NCI-H146 treated with DMSO at 0.1 percent for 48 hours (cell line): ENCODE results near the gene TMBIM4.
"Not testable (repeated sequence)": the region's sequence is repeated elsewhere in the genome, so short reads cannot be mapped to it uniquely, and the experiment has no call there.

Experiments
- DNase-seq: peaks from one replicate; lab custom pipeline; 2025; ENCODE audit not compliant: unreplicated experiment; lab: John Stamatoyannopoulos, UW

The TMBIM4 gene

DNA sequence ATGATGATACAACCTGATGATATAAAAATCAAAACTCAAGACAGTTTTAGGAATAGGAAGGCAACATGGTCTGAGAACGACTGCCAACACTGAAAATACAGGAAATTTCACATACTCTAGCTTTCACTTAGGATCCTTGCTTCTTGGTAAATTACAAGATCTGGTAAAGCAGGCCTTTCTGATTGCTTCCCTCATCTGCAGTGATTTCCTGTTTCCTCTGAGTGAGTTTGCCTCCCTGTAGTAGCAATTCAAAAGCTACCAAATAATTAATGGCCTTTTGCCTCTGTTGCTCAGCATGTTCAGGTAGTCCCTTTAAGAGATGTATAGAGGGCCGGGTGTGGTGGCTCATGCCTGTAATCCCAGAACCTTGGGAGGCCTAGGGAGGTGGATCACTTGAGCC lies 17.2 kb upstream of the TMBIM4 start:
- DNase-seq, result no peak

- not testable (repeated sequence) for DNase-seq
These were observed 15.0 kb upstream of the TMBIM4 start for GRCh38 chr12:66184822-66185221.

GRCh38 chr12:66182956-66183355 lies 13.2 kb upstream of the TMBIM4 start:
- DNase-seq, result no peak

GRCh38 chr12:66176105-66176900 lies 6.5 kb upstream of the TMBIM4 start:
- DNase-seq, result no peak

GRCh38 chr12:66174391-66175325 lies 4.9 kb upstream of the TMBIM4 start:
- not testable (repeated sequence) for DNase-seq

- peak; percentile 12 for DNase-seq
These were observed 810 bp upstream of the TMBIM4 start for GRCh38 chr12:66170606-66171005.

GRCh38 chr12:66168410-66168809 lies 1.4 kb downstream of the TMBIM4 start:
- DNase-seq, result no peak

GRCh38 chr12:66166561-66166960 lies 3.2 kb downstream of the TMBIM4 start:
- DNase-seq, result no peak

- no peak for DNase-seq
These were observed 4.7 kb downstream of the TMBIM4 start for GRCh38 chr12:66165141-66165540.

GRCh38 chr12:66164349-66164821 lies 5.4 kb downstream of the TMBIM4 start:
- DNase-seq, result no peak

DNA sequence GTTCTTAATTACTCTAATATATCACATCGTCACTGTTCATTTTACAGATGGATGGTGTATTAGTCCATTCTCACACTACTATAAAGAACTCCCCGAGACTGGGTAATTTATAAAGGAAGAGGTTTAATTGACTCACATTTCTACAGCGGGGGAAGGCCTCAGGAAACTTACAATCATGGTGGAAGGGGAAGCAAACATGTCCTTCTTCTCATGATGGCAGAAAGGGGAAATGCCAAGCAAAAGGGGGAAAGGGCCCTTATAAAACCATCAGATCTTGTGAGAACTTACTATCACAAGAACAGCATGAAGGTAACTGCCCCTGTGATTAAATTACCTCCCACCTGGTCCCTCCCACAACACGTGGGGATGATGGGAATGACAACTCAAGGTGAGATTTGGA lies 6.5 kb downstream of the TMBIM4 start:
- DNase-seq, result no peak

DNA sequence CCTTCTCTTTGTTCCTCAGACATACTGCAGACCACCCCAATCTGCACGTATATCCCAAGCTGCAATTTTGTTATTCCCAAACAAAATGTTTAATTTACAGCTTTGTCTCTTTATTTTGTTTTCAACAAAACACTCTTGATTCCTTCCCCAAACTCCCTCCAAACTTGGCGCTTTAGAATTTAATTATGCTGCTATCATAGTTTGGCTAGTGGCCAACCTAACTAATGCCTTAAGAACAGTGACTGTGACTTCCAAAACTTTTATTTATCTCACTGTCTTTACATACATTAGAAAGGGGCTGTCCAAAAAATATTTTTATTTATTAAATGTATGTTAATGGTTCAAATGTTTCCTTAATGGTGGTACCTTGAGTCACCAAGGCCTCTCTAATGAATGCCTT lies 7.1 kb downstream of the TMBIM4 start:
- no peak for DNase-seq

DNA sequence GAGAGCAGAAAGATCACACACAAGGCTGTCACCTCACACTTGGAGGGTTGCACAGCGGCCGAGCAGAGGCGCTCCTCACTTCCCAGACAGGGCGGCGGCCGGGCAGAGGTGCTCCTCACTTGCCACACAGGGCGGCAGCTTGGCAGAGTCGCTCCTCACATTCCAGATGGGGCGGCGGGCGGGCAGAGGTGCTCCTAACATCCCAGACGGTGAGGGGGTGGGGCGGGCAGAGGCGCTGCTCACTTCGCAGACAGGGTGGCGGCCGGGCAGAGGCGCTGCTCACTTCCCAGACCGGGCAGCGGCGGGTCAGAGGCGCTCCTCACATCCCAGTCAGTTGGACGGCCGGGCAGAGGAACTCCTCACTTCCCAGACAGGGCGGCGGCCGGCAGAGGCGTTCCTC lies 9.1 kb downstream of the TMBIM4 start:
- DNase-seq, result no peak

DNA sequence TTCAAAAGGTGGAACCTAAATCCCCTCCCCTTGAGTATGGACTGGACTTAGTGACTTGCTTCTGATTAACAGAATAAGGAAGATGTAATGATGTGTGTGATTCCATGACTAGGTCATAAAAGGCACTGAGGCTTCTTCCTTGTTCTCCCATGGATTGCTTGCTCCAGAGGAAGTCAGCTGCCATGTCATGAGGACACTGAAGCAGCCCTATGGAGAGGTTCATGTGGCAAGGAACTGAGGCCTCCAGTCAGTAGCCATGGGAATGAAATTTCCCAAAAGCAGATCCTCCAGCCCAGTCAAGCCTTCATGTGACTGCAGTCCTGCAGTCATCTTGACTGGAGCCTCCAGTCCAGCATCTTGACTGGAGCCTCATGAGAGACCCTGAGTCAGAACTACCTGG lies 10.7 kb downstream of the TMBIM4 start:
- no peak for DNase-seq

DNA sequence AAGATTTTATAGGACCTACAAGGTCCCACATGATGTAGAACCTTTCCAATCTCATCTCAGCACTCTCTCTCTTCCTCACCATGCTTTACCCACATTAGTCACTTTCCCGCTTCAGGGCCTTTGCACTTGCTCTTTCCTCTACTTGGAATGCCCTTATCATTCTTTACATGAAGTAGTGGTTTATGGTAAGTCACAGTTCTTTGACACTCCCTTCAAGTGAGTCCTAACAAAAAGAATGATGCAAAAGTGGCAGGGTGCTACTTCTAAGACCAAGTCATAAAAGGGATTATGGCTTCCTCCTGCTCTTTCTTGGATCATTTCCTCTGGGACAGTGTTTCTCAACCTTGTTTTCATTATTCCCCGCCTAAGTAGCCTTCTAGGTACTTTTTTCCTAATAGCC lies 13.1 kb downstream of the TMBIM4 start:
- no peak for DNase-seq

- DNase-seq, result no peak
These were observed 15.0 kb downstream of the TMBIM4 start for GRCh38 chr12:66154776-66155175.

- DNase-seq, result no peak
These were observed 17.1 kb downstream of the TMBIM4 start for GRCh38 chr12:66152732-66153131.

GRCh38 chr12:66149702-66150398 lies 19.9 kb downstream of the TMBIM4 start:
- DNase-seq, result no peak

DNA sequence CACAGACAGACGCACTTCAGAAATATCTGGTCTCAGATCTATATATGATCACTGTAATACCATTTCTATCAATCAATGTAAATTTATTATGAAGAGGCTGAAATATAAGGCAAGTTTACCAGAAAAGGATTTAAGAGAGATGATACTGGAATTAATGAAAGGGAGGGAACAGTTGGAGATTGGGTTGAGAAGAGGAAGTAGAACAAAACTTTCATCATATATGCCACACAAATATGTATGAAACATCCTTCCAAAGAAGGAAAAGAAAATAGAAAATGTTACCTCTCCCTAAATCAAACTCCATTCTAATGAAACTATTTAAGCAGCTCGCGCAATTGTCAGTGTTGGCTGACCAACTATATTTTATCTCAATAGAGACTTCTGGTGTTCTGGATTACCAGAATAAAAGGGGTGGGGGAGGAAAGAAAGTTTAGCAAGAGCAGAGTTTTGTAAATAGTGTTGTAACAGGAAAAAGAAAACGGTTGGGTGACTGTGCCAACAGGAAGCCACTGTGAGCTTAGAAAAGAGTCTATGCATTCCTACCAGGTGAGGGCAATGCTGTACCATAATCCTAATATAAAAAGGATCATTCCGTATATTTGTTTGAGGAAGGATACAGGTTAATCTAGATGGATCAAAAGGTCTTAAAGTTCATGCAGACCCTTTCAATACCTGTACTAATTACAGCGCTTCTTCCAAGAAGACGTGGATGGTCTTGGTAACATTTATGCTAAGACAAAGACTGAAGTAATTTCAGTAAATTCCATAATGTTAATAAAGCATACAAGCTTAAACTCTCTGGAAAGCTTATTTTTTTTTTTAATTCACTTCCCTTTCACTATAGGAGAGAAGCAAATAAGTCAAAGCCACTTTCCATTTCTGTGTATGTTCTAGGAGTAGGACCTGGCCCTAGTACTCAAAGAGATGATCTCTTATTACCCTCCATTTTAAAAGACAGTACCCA lies 24.7 kb downstream of the TMBIM4 start:
- no peak for DNase-seq

DNA sequence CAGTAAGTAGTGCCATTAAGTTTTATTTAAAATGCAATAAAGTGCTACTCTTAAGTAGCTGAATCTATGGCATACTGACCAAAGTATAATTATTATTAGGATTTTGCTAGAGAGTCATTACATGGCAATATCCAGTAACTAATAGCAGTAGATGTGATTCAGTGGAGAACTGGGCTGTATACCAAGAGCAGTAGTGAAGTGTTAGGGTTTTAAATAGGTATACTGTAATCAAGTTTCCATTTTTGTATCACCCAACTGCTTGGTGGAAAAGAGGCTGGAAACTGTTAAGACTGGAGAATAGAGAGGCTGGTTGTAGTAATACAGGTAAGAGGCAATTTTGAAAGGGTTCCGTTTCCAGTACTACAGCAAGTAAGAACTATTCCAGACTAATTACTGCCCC lies 25.9 kb downstream of the TMBIM4 start:
- DNase-seq, result no peak
